IMR-90 (cell line): ENCODE measurements around the gene CTBP2. TPM values are rescaled to one million over a fixed set of nuclear protein-coding genes. Genes with fewer than 3 reads are reported as not detected.
A peak's percentile ranks its signal among the peaks of the same experiment; 100 is the strongest.

ENCODE experiments used
- ATAC-seq: fragments of 200-7000 bp; cut with Tn5 transposase; 2 replicates; pipeline ENCODE4 v1.9.1; 2020; ENCODE audit warnings: low read depth, mild to moderate bottlenecking, moderate library complexity
- BruUV-seq: library from RNA; stranded (reverse); fragments of 400-500 nt; replicated peaks from 2 replicates; lab custom pipeline; 2021; lab: Mats Ljungman, UMichigan
- CTCF ChIA-PET: fragments of 300-600 bp; formaldehyde crosslinking; extraction: SDS; loops from one replicate; lab custom pipeline; 2021; ENCODE audit warnings: antibody characterized with exemption; lab: Yijun Ruan, JAX
- POLR2A ChIA-PET: fragments of 300-600 bp; sonication (Branson Sonifier 250); formaldehyde crosslinking; loops from one replicate; lab custom pipeline; 2022; ENCODE audit warnings: antibody characterized with exemption; ENCODE audit not compliant: unreplicated experiment; lab: Charles Lee
- DNase-seq: peaks from one replicate; pipeline ENCODE4 v3.0.0; 2013
- H2AFZ ChIP-seq: replicated peaks from 2 replicates; pipeline ENCODE3; 2013; ENCODE audit warnings: low read length, mild to moderate bottlenecking; ENCODE audit not compliant: poor library complexity
- H2AK5ac ChIP-seq: 2 replicates; pipeline ENCODE4 v1.6.1; 2013; ENCODE audit warnings: low read depth, low read length, inconsistent platforms
- H2AK9ac ChIP-seq: replicated peaks from 2 replicates; pipeline ENCODE3; 2013; ENCODE audit warnings: mild to moderate bottlenecking, low read depth, low read length, moderate library complexity; ENCODE audit not compliant: poor library complexity
- H2BK120ac ChIP-seq: 2 replicates; pipeline ENCODE4 v1.6.1; 2013; ENCODE audit warnings: low read depth, low read length, inconsistent platforms
- H2BK15ac ChIP-seq: 3 replicates; pipeline ENCODE4 v1.6.1; 2013; ENCODE audit warnings: low read depth, low read length, inconsistent platforms
- H2BK20ac ChIP-seq: 2 replicates; pipeline ENCODE4 v1.6.1; 2013; ENCODE audit warnings: low read depth, mild to moderate bottlenecking, inconsistent platforms, low read length, moderate library complexity
- H2BK5ac ChIP-seq: 2 replicates; pipeline ENCODE4 v1.6.1; 2013; ENCODE audit warnings: mild to moderate bottlenecking, low read depth, low read length, inconsistent platforms; ENCODE audit not compliant: poor library complexity, severe bottlenecking
- H3K14ac ChIP-seq: replicated peaks from 2 replicates; pipeline ENCODE4 v1.6.1; 2013; ENCODE audit warnings: low read depth, low read length, inconsistent platforms
- H3K18ac ChIP-seq: 2 replicates; pipeline ENCODE4 v1.6.1; 2013; ENCODE audit warnings: low read depth, low read length, control low read depth
- H3K23ac ChIP-seq: 2 replicates; pipeline ENCODE4 v1.6.1; 2013; ENCODE audit warnings: low read depth, low read length, inconsistent platforms
- H3K27ac ChIP-seq: 2 replicates; pipeline ENCODE4 v1.5.1; 2013; ENCODE audit warnings: mild to moderate bottlenecking, control low read depth, low read length; ENCODE audit not compliant: insufficient read depth
- H3K27me3 ChIP-seq: 2 replicates; pipeline ENCODE4 v1.6.1; 2013; ENCODE audit warnings: low read length; ENCODE audit not compliant: control insufficient read depth, insufficient read depth
- H3K36me3 ChIP-seq: 2 replicates; pipeline ENCODE4 v1.6.1; 2013; ENCODE audit warnings: low read length, mixed read lengths; ENCODE audit not compliant: control insufficient read depth, insufficient read depth
- H3K4ac ChIP-seq: 2 replicates; pipeline ENCODE4 v1.6.1; 2013; ENCODE audit warnings: low read depth, low read length, inconsistent platforms
- H3K4me1 ChIP-seq: 2 replicates; pipeline ENCODE4 v1.6.1; 2013; ENCODE audit warnings: low read length, mixed read lengths; ENCODE audit not compliant: control insufficient read depth, insufficient read depth
- H3K4me2 ChIP-seq: 2 replicates; pipeline ENCODE4 v1.6.1; 2013; ENCODE audit warnings: low read depth, mild to moderate bottlenecking, control low read depth, low read length, moderate library complexity
- H3K4me3 ChIP-seq: 2 replicates; pipeline ENCODE4 v1.5.1; 2013; ENCODE audit warnings: low read depth, mild to moderate bottlenecking, control low read depth, low read length, moderate library complexity; ENCODE audit not compliant: insufficient read depth
- H3K56ac ChIP-seq: 2 replicates; pipeline ENCODE4 v1.6.1; 2013; ENCODE audit warnings: low read length, inconsistent platforms; ENCODE audit not compliant: insufficient read depth; ENCODE audit errors: extremely low read depth
- H3K79me1 ChIP-seq, 2 experiments: 2 replicates each; pipeline ENCODE4 v1.6.1; 2013; ENCODE audit warnings: low read length in 2 of 2, inconsistent platforms in 1 of 2, low read depth in 1 of 2
- H3K9ac ChIP-seq: 2 replicates; pipeline ENCODE4 v1.6.1; 2013; ENCODE audit warnings: low read depth, low read length, control low read depth
- H3K9me1 ChIP-seq: 2 replicates; pipeline ENCODE4 v1.6.1; 2013; ENCODE audit warnings: low read length, inconsistent platforms; ENCODE audit not compliant: insufficient read depth
- H3K9me3 ChIP-seq: 2 replicates; pipeline ENCODE4 v1.6.1; 2013; ENCODE audit warnings: low read length; ENCODE audit not compliant: control insufficient read depth, insufficient read depth
- H4K20me1 ChIP-seq: 2 replicates; pipeline ENCODE4 v1.6.1; 2013; ENCODE audit warnings: low read length, inconsistent platforms; ENCODE audit not compliant: insufficient read depth
- H4K5ac ChIP-seq: 2 replicates; pipeline ENCODE4 v1.6.1; 2013; ENCODE audit warnings: mild to moderate bottlenecking, low read depth, low read length, control low read depth
- H4K8ac ChIP-seq, 2 experiments: 2 replicates each; pipeline ENCODE4 v1.6.1; 2013; ENCODE audit warnings: low read depth in 2 of 2, low read length in 2 of 2, control low read depth in 1 of 2, inconsistent platforms in 1 of 2
- H4K91ac ChIP-seq: 2 replicates; pipeline ENCODE4 v1.6.1; 2013; ENCODE audit warnings: low read depth, low read length, inconsistent platforms; ENCODE audit not compliant: insufficient read depth
- CHD1 ChIP-seq: IDR thresholded peaks from 2 replicates; pipeline ENCODE4 v1.6.1; 2012; ENCODE audit warnings: low read depth, low read length, improper control_type of control experiment
- FOS ChIP-seq: fragments of 150-350 bp; IDR thresholded peaks from 2 replicates; pipeline ENCODE4 v1.6.1; 2016; ENCODE audit warnings: low read depth, low read length
- MAZ ChIP-seq: IDR thresholded peaks from 2 replicates; pipeline ENCODE4 v1.6.1; 2012; ENCODE audit warnings: low read depth, mild to moderate bottlenecking, low read length, improper control_type of control experiment, moderate library complexity, borderline replicate concordance
- POLR2A ChIP-seq: IDR thresholded peaks from 2 replicates; pipeline ENCODE4 v1.6.1; 2012; ENCODE audit warnings: mild to moderate bottlenecking, low read depth, low read length
- RAD21 ChIP-seq: IDR thresholded peaks from 2 replicates; pipeline ENCODE4 v1.6.1; 2012; ENCODE audit warnings: low read length, improper control_type of control experiment
- SMC3 ChIP-seq: fragments of 150-350 bp; IDR thresholded peaks from 2 replicates; pipeline ENCODE4 v1.6.1; 2016; ENCODE audit warnings: low read depth, mild to moderate bottlenecking, antibody characterized with exemption, low read length, moderate library complexity
- WGBS, 2 experiments: methylation state at CpG; one replicate each; pipeline versions ENCODE4 v1.1.5 to v1.1.7; 2013; ENCODE audit warnings: missing lambda C conversion rate in 2 of 2; ENCODE audit not compliant: insufficient read length in 1 of 2; ENCODE audit errors: extremely low coverage in 2 of 2; 5-methylcytosine and 5-hydroxymethylcytosine counted together
- dilution Hi-C: fragments of 300-500 bp; cut with HindIII; formaldehyde crosslinking; loops from one replicate; pipeline ENCODE4 v1.14.3; 2018; ENCODE audit warnings: low sequenced_read_pairs; ENCODE audit not compliant: unreplicated experiment
- in situ Hi-C: fragments of 300-500 bp; cut with MboI; formaldehyde crosslinking; loops from 3 replicates; pipeline ENCODE4 v1.14.3; 2019; ENCODE audit warnings: low sequenced_read_pairs, inconsistent platforms, mixed read lengths
- intact Hi-C: fragments of 100-400 bp; cut with micrococcal nuclease; formaldehyde crosslinking; loops from 2 replicates; pipeline ENCODE4 v1.10.0; 2022
- polyA plus RNA-seq, 3 experiments: library from polyadenylated mRNA; depleted of rRNA; stranded (reverse); fragments of >200 nt; gene quantifications; 2 replicates each; pipeline ENCODE4 v1.2.3, GENCODE V29; 2012; ENCODE audit warnings: low replicate concordance in 1 of 3
- total RNA-seq: library from RNA; depleted of rRNA; stranded (reverse); fragments of >200 nt; gene quantifications from 2 replicates; pipeline ENCODE4 v1.2.3, GENCODE V29; 2012
- TF ChIP-seq, protein P1 (sequence below): fragments of 150-350 bp; IDR thresholded peaks from 2 replicates; pipeline ENCODE4 v1.6.1; 2016; ENCODE audit warnings: low read depth, mild to moderate bottlenecking, low read length, moderate library complexity, borderline replicate concordance

Gene CTBP2
- total and polyA plus RNA-seq, 2 of the 4 experiments (the other 2 are of a cell fraction), result 81.0 to 86.6 TPM

- H4K91ac ChIP-seq, result no peak overlapping the region
- no peak overlapping the region for H2AK9ac ChIP-seq
- no peak overlapping the region for H2BK20ac ChIP-seq
- H3K4me1 ChIP-seq, result peaks cover 2% of the 10 kb centered on the region; the same call in 1 of the 2 replicates
- DNase-seq (no peak), ATAC-seq (no peak)
- no peak overlapping the region for H3K56ac ChIP-seq
- H3K9me3 ChIP-seq, result peaks cover 3% of the 10 kb centered on the region; the same call in 1 of the 2 replicates
- H3K4ac ChIP-seq, result no peak overlapping the region
- H2BK15ac ChIP-seq, result no peak overlapping the region
- no peak overlapping the region for H3K18ac ChIP-seq
- peaks cover 22% of the 10 kb centered on the region for H3K36me3 ChIP-seq
- no peak overlapping the region for H3K4me2 ChIP-seq
- dilution Hi-C loops (no loop called here), in situ Hi-C loops (no loop called here), intact Hi-C loops (no loop called here)
- TF ChIP-seq CHD1 (no peak), MAZ (no peak), RAD21 (no peak), FOS (no peak), SMC3 (no peak), POLR2A (no peak)
- TF ChIP-seq, protein P1, sequence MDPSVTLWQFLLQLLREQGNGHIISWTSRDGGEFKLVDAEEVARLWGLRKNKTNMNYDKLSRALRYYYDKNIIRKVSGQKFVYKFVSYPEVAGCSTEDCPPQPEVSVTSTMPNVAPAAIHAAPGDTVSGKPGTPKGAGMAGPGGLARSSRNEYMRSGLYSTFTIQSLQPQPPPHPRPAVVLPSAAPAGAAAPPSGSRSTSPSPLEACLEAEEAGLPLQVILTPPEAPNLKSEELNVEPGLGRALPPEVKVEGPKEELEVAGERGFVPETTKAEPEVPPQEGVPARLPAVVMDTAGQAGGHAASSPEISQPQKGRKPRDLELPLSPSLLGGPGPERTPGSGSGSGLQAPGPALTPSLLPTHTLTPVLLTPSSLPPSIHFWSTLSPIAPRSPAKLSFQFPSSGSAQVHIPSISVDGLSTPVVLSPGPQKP, result no peak
- H3K4me3 ChIP-seq, result no peak overlapping the region
- H2AFZ ChIP-seq, result no peak overlapping the region
- no peak overlapping the region for H3K9ac ChIP-seq
- H4K5ac ChIP-seq, result no peak overlapping the region
- H4K20me1 ChIP-seq, result peaks cover 84% of the 10 kb centered on the region
- ChIA-PET POLR2A (no interaction called here), CTCF (no interaction called here)
- H3K14ac ChIP-seq, result no peak overlapping the region
- H3K27ac ChIP-seq, result no peak overlapping the region
- H2BK120ac ChIP-seq, result no peak overlapping the region
- H2AK5ac ChIP-seq, result no peak overlapping the region
- no CpG with 5 or more reads among the region's 2 CpGs for WGBS, 2 experiments
- no peak overlapping the region for H4K8ac ChIP-seq
- H3K9me1 ChIP-seq, result peaks cover 31% of the 10 kb centered on the region
- peaks cover 55 to 94% of the 10 kb centered on the region in 2 experiments for H3K79me1 ChIP-seq
- no TSS peak for BruUV-seq
- no peaks in the 10 kb centered on the region for H3K27me3 ChIP-seq
- H3K23ac ChIP-seq, result peak overlapping the region; percentile 53; the same call in 1 of the 2 replicates
- H2BK5ac ChIP-seq, result no peak overlapping the region
Measured at GRCh38 chr10:125112697-125113494, 47.5 kb downstream of the CTBP2 start.
